ENCODE measurements around the gene PTOV1. TPM values are rescaled to one million over a fixed set of nuclear protein-coding genes. Genes with fewer than 3 reads are reported as not detected.

PTOV1 gene
- total and polyA plus RNA-seq, 2 donors (not counting 1 experiment from before 2014, with no cell fraction given): 144 to 230 TPM

DNA sequence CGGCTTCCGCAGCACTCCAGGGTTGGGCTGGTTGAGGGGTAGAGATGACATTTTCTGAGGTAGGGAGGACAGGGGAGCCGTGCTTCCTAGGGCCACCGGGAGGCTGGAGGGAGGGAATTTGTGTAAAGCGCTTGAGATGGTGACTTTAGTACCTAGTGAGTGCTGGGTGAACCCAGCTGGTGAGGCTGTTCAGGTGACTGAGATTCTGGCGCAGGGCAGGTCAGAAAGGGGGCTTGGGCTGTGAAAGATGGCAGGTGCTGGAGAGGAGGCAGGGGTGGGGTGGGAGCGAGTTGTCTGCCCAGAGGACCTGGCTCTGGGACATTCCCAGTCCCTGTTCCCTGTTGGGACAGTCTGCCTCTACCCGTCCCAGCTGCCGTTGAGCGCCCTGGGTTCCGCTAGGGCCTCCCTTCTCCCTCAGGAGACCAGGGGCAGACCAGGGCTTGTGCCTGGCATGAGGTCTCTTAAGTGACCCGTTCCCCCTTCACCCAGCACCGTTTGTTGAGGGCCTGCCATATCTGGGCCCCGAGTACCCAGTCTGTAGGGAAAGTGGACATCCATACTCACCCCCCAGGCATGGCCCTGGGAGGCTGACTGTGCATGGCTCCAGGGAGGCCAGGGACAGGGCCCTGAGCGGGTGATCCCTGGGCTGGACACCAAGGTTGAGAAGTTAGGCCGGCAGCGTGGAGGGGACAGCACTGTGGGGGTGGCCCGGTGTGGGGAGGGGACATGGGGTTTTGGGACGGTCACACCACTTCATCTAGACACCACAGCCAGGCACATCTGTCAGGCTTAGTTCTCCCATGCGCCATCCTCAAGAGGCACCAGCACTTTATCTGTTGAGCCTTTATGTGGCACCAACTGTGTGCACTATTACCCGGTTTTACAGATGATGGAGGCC is 5.0 kb downstream of the PTOV1 start:
- no peaks in the 10 kb centered on the region for H3K27me3 ChIP-seq (replicated peaks in 1 of 4; ENCODE audit: control extremely low read depth in 1 of 4, control insufficient read depth in 3 of 4, insufficient read depth in 4 of 4, low read length in 3 of 4)
- peaks cover 89% of the 10 kb centered on the region for H4K20me1 ChIP-seq (ENCODE audit: control insufficient read depth, insufficient read depth, low read length, poor library complexity, severe bottlenecking)
- H3K4me1 ChIP-seq (ENCODE audit: control insufficient read depth in 2 of 2, insufficient read depth in 2 of 2, low read length in 2 of 2): peaks cover 17 to 24% of the 10 kb centered on the region in 2 donors
- H3K4me2 ChIP-seq (replicated peaks; ENCODE audit: low read depth, low read length, poor library complexity, severe bottlenecking): no peak overlapping the region
- Mint-ChIP-seq H3K27me3 (no peaks in the 10 kb centered on the region), H3K9me3 (ENCODE audit: insufficient read depth) (no peaks in the 10 kb centered on the region), H3K4me1 (peaks cover 19% of the 10 kb centered on the region), H3K4me3 (no peak overlapping the region), H3K27ac (peak overlapping the region; percentile 65)
- H3K4me3 ChIP-seq (ENCODE audit: control extremely low read depth in 1 of 5, extremely low read depth in 1 of 5, insufficient read depth in 1 of 5, low read depth in 2 of 5, low read length in 4 of 5): no peak overlapping the region
- POLR2A ChIA-PET: interaction anchor here (0.6 kb wide), 1 partner anchor 46 kb away, joined by 5 read pairs; no protein-coding TSS in a partner anchor
- H2AFZ ChIP-seq (ENCODE audit: insufficient read depth, low read depth, low read length, poor library complexity, severe bottlenecking): no peak overlapping the region
- H3K36me3 ChIP-seq (replicated peaks in 1 of 2; ENCODE audit: control extremely low read depth in 1 of 2, control insufficient read depth in 1 of 2, extremely low read depth in 1 of 2, insufficient read depth in 2 of 2, low read length in 1 of 2): peaks cover 0 to 48% of the 10 kb centered on the region in 2 experiments
- DNase-seq (peak; percentile 28), ATAC-seq (ENCODE audit: low read depth) (no peak)
- intact Hi-C loops (cut with micrococcal nuclease): no loop called here
- H3K9ac ChIP-seq (ENCODE audit: low read length): no peak overlapping the region
- peak overlapping the region in 1 of 2 donors; percentile 3 for H3K27ac ChIP-seq (ENCODE audit: low read length in 2 of 2)
- no peak for TF ChIP-seq EZH2 (IDR thresholded peaks at IDR 0.05; ENCODE audit: borderline replicate concordance, insufficient read depth, low read depth, low read length, poor library complexity, severe bottlenecking)
- TF ChIP-seq, protein P1, sequence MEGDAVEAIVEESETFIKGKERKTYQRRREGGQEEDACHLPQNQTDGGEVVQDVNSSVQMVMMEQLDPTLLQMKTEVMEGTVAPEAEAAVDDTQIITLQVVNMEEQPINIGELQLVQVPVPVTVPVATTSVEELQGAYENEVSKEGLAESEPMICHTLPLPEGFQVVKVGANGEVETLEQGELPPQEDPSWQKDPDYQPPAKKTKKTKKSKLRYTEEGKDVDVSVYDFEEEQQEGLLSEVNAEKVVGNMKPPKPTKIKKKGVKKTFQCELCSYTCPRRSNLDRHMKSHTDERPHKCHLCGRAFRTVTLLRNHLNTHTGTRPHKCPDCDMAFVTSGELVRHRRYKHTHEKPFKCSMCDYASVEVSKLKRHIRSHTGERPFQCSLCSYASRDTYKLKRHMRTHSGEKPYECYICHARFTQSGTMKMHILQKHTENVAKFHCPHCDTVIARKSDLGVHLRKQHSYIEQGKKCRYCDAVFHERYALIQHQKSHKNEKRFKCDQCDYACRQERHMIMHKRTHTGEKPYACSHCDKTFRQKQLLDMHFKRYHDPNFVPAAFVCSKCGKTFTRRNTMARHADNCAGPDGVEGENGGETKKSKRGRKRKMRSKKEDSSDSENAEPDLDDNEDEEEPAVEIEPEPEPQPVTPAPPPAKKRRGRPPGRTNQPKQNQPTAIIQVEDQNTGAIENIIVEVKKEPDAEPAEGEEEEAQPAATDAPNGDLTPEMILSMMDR (IDR thresholded peaks at IDR 0.05): no peak
- H3K9me3 ChIP-seq (ENCODE audit: control extremely low read depth in 1 of 3, control insufficient read depth in 2 of 3, insufficient read depth in 1 of 3, low read length in 2 of 3): no peaks in the 10 kb centered on the region
- WGBS (ENCODE audit: insufficient coverage): 94% methylated on average over 17 of the region's 21 CpGs
- peaks cover 25% of the 10 kb centered on the region for H3K79me2 ChIP-seq (ENCODE audit: control insufficient read depth, insufficient read depth, low read length)
- CTCF ChIA-PET: no interaction called here

DNA sequence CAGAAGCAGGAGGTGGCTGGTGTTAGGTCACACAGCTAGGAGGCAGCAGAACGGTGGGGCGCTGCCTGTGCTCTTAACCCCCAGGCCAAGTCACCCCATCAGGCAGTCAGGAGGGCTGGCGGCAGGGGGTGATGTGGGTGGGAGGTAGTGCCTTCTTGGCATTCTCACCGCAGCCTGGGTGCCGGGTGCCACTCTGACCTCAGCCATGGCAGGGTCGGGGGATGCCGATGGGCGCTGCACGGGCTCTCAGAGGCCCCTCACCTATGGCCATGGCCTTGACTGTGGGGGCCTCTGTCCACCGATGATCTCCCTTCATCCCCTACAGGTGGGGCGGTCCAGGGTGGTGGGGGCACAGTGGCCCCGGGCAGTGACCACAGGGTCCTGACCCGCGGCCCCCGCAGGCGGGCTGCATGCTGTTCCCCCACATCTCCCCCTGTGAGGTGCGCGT is 5.6 kb downstream of the PTOV1 start:
- H3K9me3 Mint-ChIP-seq (ENCODE audit: insufficient read depth): no peaks in the 10 kb centered on the region
- Histone ChIP-seq H3K27me3 (replicated peaks in 1 of 4; ENCODE audit: control extremely low read depth in 1 of 4, control insufficient read depth in 3 of 4, insufficient read depth in 4 of 4, low read length in 3 of 4) (no peaks in the 10 kb centered on the region), H4K20me1 (ENCODE audit: control insufficient read depth, insufficient read depth, low read length, poor library complexity, severe bottlenecking) (peaks cover 95% of the 10 kb centered on the region), H2AFZ (ENCODE audit: insufficient read depth, low read depth, low read length, poor library complexity, severe bottlenecking) (no peak overlapping the region), H3K4me1 (ENCODE audit: control insufficient read depth in 2 of 2, insufficient read depth in 2 of 2, low read length in 2 of 2) (peaks cover 17 to 24% of the 10 kb centered on the region in 2 donors), H3K4me2 (replicated peaks; ENCODE audit: low read depth, low read length, poor library complexity, severe bottlenecking) (no peak overlapping the region), H3K27ac (ENCODE audit: low read length in 2 of 2) (no peak overlapping the region), H3K9ac (ENCODE audit: low read length) (no peak overlapping the region), H3K9me3 (ENCODE audit: control extremely low read depth in 1 of 3, control insufficient read depth in 2 of 3, insufficient read depth in 1 of 3, low read length in 2 of 3) (no peaks in the 10 kb centered on the region), H3K79me2 (ENCODE audit: control insufficient read depth, insufficient read depth, low read length) (peaks cover 25% of the 10 kb centered on the region), H3K36me3 (replicated peaks in 1 of 2; ENCODE audit: control extremely low read depth in 1 of 2, control insufficient read depth in 1 of 2, extremely low read depth in 1 of 2, insufficient read depth in 2 of 2, low read length in 1 of 2) (peaks cover 0 to 51% of the 10 kb centered on the region in 2 experiments), H3K4me3 (ENCODE audit: control extremely low read depth in 1 of 5, extremely low read depth in 1 of 5, insufficient read depth in 1 of 5, low read depth in 2 of 5, low read length in 4 of 5) (no peak overlapping the region)
- intact Hi-C loops (cut with micrococcal nuclease): no loop called here
- WGBS (ENCODE audit: insufficient coverage): 98% methylated on average over 12 of the region's 18 CpGs
- no peak for TF ChIP-seq EZH2 (IDR thresholded peaks at IDR 0.05; ENCODE audit: borderline replicate concordance, insufficient read depth, low read depth, low read length, poor library complexity, severe bottlenecking)
- TF ChIP-seq, protein P1 (IDR thresholded peaks at IDR 0.05): no peak
- no peak for DNase-seq
- no peak overlapping the region for H3K27ac Mint-ChIP-seq
- ATAC-seq (ENCODE audit: low read depth): no peak
- CTCF ChIA-PET: no interaction called here
- no peaks in the 10 kb centered on the region for H3K27me3 Mint-ChIP-seq
- POLR2A ChIA-PET: interaction anchor here (0.6 kb wide), 1 partner anchor 46 kb away, joined by 5 read pairs; no protein-coding TSS in a partner anchor
- H3K4me3 Mint-ChIP-seq: no peak overlapping the region
- peaks cover 19% of the 10 kb centered on the region for H3K4me1 Mint-ChIP-seq
